ENCODE measurements around the gene KCNA3.

DNA sequence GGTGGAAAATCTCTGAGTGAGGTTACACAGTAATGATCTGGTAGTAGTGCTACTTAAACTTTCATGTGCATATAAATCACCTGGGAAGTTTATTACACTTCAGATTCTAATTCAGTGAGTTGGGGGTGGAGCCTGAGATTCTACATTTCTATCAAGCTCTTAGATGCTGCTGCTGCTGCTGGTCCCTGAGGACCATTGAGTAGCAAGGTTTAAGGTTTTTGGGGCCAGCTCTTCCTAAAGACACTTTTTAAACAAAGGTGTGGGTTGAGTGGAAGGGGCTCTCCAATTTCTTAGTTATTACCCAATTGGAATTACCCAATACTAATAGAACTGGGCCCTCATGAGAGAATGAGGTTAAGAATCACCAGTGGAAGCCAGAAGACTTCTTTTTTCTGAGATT, 29.5 kb downstream of the KCNA3 start:
- TF ChIP-seq POLR2A (IDR thresholded peaks at IDR 0.05), result no peak
- TF ChIP-seq, protein P1, sequence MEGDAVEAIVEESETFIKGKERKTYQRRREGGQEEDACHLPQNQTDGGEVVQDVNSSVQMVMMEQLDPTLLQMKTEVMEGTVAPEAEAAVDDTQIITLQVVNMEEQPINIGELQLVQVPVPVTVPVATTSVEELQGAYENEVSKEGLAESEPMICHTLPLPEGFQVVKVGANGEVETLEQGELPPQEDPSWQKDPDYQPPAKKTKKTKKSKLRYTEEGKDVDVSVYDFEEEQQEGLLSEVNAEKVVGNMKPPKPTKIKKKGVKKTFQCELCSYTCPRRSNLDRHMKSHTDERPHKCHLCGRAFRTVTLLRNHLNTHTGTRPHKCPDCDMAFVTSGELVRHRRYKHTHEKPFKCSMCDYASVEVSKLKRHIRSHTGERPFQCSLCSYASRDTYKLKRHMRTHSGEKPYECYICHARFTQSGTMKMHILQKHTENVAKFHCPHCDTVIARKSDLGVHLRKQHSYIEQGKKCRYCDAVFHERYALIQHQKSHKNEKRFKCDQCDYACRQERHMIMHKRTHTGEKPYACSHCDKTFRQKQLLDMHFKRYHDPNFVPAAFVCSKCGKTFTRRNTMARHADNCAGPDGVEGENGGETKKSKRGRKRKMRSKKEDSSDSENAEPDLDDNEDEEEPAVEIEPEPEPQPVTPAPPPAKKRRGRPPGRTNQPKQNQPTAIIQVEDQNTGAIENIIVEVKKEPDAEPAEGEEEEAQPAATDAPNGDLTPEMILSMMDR (IDR thresholded peaks at IDR 0.05), result no peak
